Panc1 (cell line): ENCODE results near the gene IFNA14.
"Not testable (repeated sequence)": the region's sequence is repeated elsewhere in the genome, so short reads cannot be mapped to it uniquely, and the experiment has no call there.

ENCODE experiments used
- CTCF ChIP-seq: fragments of 450-650 bp; IDR thresholded peaks from 2 replicates; pipeline ENCODE4 v1.5.1; 2017; ENCODE audit warnings: mild to moderate bottlenecking
- REST ChIP-seq, 2 experiments: IDR thresholded peaks; 2 replicates each; pipeline ENCODE4 v1.6.1; 2011 to 2012; ENCODE audit warnings: low read depth in 2 of 2, control low read depth in 1 of 2, low read length in 1 of 2, mild to moderate bottlenecking in 1 of 2, moderate library complexity in 1 of 2; ENCODE audit not compliant: insufficient read depth in 1 of 2
- SIN3A ChIP-seq: IDR thresholded peaks from 2 replicates; pipeline ENCODE4 v1.6.1; 2012; ENCODE audit warnings: low read depth, mild to moderate bottlenecking, low read length, moderate library complexity, borderline replicate concordance; ENCODE audit not compliant: insufficient read depth

GRCh38 chr9:21210782-21211181, 29.0 kb downstream of the IFNA14 start:
- not testable (repeated sequence) for TF ChIP-seq CTCF; REST (IDR thresholded peaks at IDR 0.05; ENCODE audit: insufficient read depth in 1 of 2, low read depth in 2 of 2, low read length in 1 of 2); SIN3A
